ENCODE measurements around the gene OR10V1. TPM values are rescaled to one million over a fixed set of nuclear protein-coding genes. Genes with fewer than 3 reads are reported as not detected.
"Not testable (repeated sequence)": the region's sequence is repeated elsewhere in the genome, so short reads cannot be mapped to it uniquely, and the experiment has no call there.

Gene OR10V1
- total RNA-seq, 1 experiment from 2014 or later = not detected

GRCh38 chr11:59692915-59693314 lies 20.7 kb downstream of the OR10V1 start:
- DNase-seq = no peak
- H3F3A ChIP-seq (ENCODE audit: insufficient read depth, low read depth) = no peaks in the 10 kb centered on the region
- H4K20me1 ChIP-seq (ENCODE audit: insufficient read depth) = no peaks in the 10 kb centered on the region
- intact Hi-C loops (cut with micrococcal nuclease; ENCODE audit: unreplicated experiment) = no loop called here
- POLR2A ChIA-PET (ENCODE audit: unreplicated experiment) = no interaction called here
- CTCF ChIA-PET = no interaction called here
- no peaks in the 10 kb centered on the region for H3K79me2 ChIP-seq (ENCODE audit: low read depth)
- H3K27me3 ChIP-seq (ENCODE audit: insufficient read depth, low read depth) = peaks cover 5% of the 10 kb centered on the region; the same call in 1 of the 2 replicates
- H3K9me3 ChIP-seq (ENCODE audit: insufficient read depth, low read depth) = no peaks in the 10 kb centered on the region
- TF ChIP-seq CTCF (conservative IDR thresholded peaks at IDR 0.05) (no peak), EZH2 (IDR thresholded peaks at IDR 0.05; ENCODE audit: low read depth) (no peak)
- H3K9me2 ChIP-seq (ENCODE audit: insufficient read depth) = no peaks in the 10 kb centered on the region; the same call in 1 of the 2 replicates
- no peak overlapping the region for H3K4me3 ChIP-seq
- no peak overlapping the region for H3K4me2 ChIP-seq
- H2AFZ ChIP-seq = no peak overlapping the region
- H3K27ac ChIP-seq = no peak overlapping the region
- no peaks in the 10 kb centered on the region for H3K36me3 ChIP-seq (ENCODE audit: low read depth)
- BruUV-seq (replicated peaks) = no TSS peak
- H3K4me1 ChIP-seq (replicated peaks; ENCODE audit: insufficient read depth) = peaks cover 8% of the 10 kb centered on the region

DNA sequence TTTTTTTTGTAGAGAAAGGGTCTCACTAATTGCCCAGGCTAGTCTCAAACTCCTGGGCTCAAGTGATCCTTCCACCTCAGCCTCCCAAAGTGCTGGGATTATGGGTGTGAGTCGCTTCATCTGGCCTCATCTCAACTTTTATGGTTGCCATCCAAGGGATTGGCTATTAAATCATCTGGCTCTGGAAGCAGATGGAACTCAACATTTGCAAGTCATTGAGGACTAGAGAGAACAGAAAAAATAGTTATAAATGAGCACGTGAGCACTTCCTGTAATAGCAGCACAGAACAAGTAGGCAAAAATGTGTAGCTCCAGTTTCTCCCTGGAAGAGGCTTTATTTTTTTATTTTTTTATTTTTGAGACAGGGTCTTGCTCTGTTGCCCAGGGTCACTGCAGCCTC lies 22.5 kb downstream of the OR10V1 start:
- Histone ChIP-seq H3K27ac (no peak overlapping the region), H3F3A (ENCODE audit: insufficient read depth, low read depth) (no peaks in the 10 kb centered on the region), H3K4me3 (no peak overlapping the region), H3K27me3 (ENCODE audit: insufficient read depth, low read depth) (peaks cover 3% of the 10 kb centered on the region; the same call in 1 of the 2 replicates), H2AFZ (no peak overlapping the region), H3K79me2 (ENCODE audit: low read depth) (no peaks in the 10 kb centered on the region), H3K9me2 (ENCODE audit: insufficient read depth) (no peaks in the 10 kb centered on the region), H3K9me3 (ENCODE audit: insufficient read depth, low read depth) (no peaks in the 10 kb centered on the region), H3K4me1 (replicated peaks; ENCODE audit: insufficient read depth) (peaks cover 8% of the 10 kb centered on the region), H4K20me1 (ENCODE audit: insufficient read depth) (no peaks in the 10 kb centered on the region), H3K4me2 (no peak overlapping the region), H3K36me3 (ENCODE audit: low read depth) (no peaks in the 10 kb centered on the region)
- ChIA-PET CTCF (no interaction called here), POLR2A (ENCODE audit: unreplicated experiment) (no interaction called here)
- no peak for DNase-seq
- intact Hi-C loops (cut with micrococcal nuclease; ENCODE audit: unreplicated experiment) = no loop called here
- TF ChIP-seq EZH2 (IDR thresholded peaks at IDR 0.05; ENCODE audit: low read depth) = no peak
- TF ChIP-seq CTCF (conservative IDR thresholded peaks at IDR 0.05) = no peak
- no TSS peak for BruUV-seq (replicated peaks)

DNA sequence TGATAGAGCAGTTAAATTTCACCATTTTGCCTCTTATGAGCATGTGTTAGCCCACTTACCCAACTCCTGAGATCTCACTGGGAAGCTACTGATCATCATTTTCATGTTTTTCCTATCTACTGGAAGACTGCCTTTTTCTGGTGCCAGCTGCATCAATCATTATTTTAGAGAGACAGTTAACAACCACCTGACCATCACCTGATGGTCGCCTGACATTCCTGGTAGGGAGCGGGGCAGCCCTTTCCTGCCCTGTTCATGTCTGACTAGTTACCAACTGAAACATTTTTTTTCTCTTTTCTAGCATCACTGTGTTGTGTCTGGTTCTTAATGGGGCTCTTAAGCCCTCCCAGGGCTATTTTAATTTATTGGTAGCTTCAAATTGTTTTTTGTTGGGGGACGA lies 24.6 kb downstream of the OR10V1 start:
- TF ChIP-seq EZH2 (IDR thresholded peaks at IDR 0.05; ENCODE audit: low read depth) (no peak), CTCF (conservative IDR thresholded peaks at IDR 0.05) (no peak)
- peak in 1 of 2 experiments; percentile 8 for DNase-seq
- intact Hi-C loops (cut with micrococcal nuclease; ENCODE audit: unreplicated experiment) = no loop called here
- no peak overlapping the region for H3K27ac ChIP-seq
- no peak overlapping the region for H2AFZ ChIP-seq
- H3K4me3 ChIP-seq = no peak overlapping the region
- BruUV-seq (replicated peaks) = no TSS peak
- POLR2A ChIA-PET (ENCODE audit: unreplicated experiment) = interaction anchor here (0.6 kb wide), 1 partner anchor 19 kb away, joined by 15 read pairs; no protein-coding TSS in a partner anchor
- H3K36me3 ChIP-seq (ENCODE audit: low read depth) = no peaks in the 10 kb centered on the region
- H3K4me2 ChIP-seq = no peak overlapping the region; the same call in 1 of the 2 replicates
- H3K27me3 ChIP-seq (ENCODE audit: insufficient read depth, low read depth) = no peaks in the 10 kb centered on the region
- H3K9me3 ChIP-seq (ENCODE audit: insufficient read depth, low read depth) = no peaks in the 10 kb centered on the region
- H3K4me1 ChIP-seq (replicated peaks; ENCODE audit: insufficient read depth) = peaks cover 8% of the 10 kb centered on the region
- no peaks in the 10 kb centered on the region for H4K20me1 ChIP-seq (ENCODE audit: insufficient read depth)
- CTCF ChIA-PET = interaction anchor here (0.6 to 1.0 kb wide), 2 partner anchors 20 to 113 kb away, joined by 3 to 5 read pairs; partner anchors contain the start of gene PATL1
- no peaks in the 10 kb centered on the region for H3K79me2 ChIP-seq (ENCODE audit: low read depth)
- H3F3A ChIP-seq (ENCODE audit: insufficient read depth, low read depth) = no peaks in the 10 kb centered on the region
- H3K9me2 ChIP-seq (ENCODE audit: insufficient read depth) = no peaks in the 10 kb centered on the region

DNA sequence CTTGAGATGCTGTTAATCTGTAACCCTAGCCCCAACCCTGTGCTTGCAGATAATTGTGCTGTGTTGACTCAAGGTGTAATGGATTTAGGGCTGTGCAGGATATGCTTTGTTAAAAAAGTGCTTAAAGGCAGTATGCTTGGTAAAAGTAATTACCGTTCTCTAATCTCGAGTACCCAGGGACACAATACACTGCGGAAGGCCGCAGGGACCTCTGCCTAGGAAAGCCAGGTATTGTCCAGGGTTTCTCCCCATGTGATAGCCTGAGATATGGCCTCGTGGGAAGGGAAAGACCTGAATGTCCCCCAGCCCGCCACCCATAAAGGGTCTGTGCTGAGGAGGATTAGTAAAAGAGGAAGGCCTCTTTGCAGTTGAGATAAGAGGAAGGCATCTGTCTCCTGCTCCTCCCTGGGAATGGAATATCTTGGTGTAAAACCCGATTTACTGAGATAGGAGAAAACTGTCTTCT lies 32.4 kb downstream of the OR10V1 start:
- H3K27me3 ChIP-seq (ENCODE audit: insufficient read depth, low read depth); H3K36me3 ChIP-seq (ENCODE audit: low read depth); H3K9me3 ChIP-seq (ENCODE audit: insufficient read depth, low read depth); POLR2A ChIA-PET (ENCODE audit: unreplicated experiment); H3F3A ChIP-seq (ENCODE audit: insufficient read depth, low read depth); DNase-seq; CTCF ChIA-PET; H4K20me1 ChIP-seq (ENCODE audit: insufficient read depth); BruUV-seq (replicated peaks); H3K9me2 ChIP-seq (ENCODE audit: insufficient read depth); H3K4me3 ChIP-seq; H2AFZ ChIP-seq; H3K27ac ChIP-seq; H3K4me1 ChIP-seq (replicated peaks; ENCODE audit: insufficient read depth); H3K79me2 ChIP-seq (ENCODE audit: low read depth); H3K4me2 ChIP-seq: not testable (repeated sequence)
- intact Hi-C loops (cut with micrococcal nuclease; ENCODE audit: unreplicated experiment) = loop anchor here (5.0 kb wide), 2 partner anchors 249 to 474 kb away; no protein-coding TSS in a partner anchor
